ENCODE measurements around the gene AFF4. TPM values are rescaled to one million over a fixed set of nuclear protein-coding genes. Genes with fewer than 3 reads are reported as not detected.

The AFF4 gene
- total RNA-seq, 2 donors from 2014 or later: 95.2 to 142 TPM

DNA sequence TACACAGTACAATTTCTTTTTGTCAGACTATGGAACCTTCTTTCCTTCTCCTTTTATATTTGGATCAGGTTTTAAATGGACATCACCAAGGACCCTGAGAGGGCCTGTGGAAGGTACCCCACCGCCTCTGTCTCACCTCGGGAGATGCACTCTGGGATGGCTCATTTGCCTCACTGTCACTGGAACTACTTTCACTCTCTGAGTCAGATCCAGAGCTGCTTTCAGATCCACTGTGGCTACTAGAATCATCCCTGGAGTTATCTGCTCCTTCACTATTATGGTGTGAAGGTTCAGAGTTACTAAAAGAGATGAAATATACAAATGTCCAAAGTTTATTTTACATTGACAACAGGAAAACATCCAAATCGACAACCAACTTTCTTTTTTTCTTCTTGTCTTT lies 65.3 kb downstream of the AFF4 start:
- peaks cover 39% of the 10 kb centered on the region for H3K36me3 ChIP-seq
- no peaks in the 10 kb centered on the region for H3K27me3 ChIP-seq (replicated peaks; ENCODE audit: insufficient read depth)
- no peak for ATAC-seq (ENCODE audit: insufficient number of reproducible peaks, low FRiP score, low read depth)
- no peak for DNase-seq (ENCODE audit: low spot score)
- no peak overlapping the region for H3K27ac ChIP-seq
- H3K4me3 ChIP-seq: no peak overlapping the region
- no peaks in the 10 kb centered on the region for H3K9me3 ChIP-seq
- peaks cover 0 to 6% of the 10 kb centered on the region in 2 donors for H3K4me1 ChIP-seq (ENCODE audit: control insufficient read depth in 1 of 2, low read depth in 2 of 2)
- TF ChIP-seq, protein P1, sequence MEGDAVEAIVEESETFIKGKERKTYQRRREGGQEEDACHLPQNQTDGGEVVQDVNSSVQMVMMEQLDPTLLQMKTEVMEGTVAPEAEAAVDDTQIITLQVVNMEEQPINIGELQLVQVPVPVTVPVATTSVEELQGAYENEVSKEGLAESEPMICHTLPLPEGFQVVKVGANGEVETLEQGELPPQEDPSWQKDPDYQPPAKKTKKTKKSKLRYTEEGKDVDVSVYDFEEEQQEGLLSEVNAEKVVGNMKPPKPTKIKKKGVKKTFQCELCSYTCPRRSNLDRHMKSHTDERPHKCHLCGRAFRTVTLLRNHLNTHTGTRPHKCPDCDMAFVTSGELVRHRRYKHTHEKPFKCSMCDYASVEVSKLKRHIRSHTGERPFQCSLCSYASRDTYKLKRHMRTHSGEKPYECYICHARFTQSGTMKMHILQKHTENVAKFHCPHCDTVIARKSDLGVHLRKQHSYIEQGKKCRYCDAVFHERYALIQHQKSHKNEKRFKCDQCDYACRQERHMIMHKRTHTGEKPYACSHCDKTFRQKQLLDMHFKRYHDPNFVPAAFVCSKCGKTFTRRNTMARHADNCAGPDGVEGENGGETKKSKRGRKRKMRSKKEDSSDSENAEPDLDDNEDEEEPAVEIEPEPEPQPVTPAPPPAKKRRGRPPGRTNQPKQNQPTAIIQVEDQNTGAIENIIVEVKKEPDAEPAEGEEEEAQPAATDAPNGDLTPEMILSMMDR (IDR thresholded peaks at IDR 0.05): no peak

DNA sequence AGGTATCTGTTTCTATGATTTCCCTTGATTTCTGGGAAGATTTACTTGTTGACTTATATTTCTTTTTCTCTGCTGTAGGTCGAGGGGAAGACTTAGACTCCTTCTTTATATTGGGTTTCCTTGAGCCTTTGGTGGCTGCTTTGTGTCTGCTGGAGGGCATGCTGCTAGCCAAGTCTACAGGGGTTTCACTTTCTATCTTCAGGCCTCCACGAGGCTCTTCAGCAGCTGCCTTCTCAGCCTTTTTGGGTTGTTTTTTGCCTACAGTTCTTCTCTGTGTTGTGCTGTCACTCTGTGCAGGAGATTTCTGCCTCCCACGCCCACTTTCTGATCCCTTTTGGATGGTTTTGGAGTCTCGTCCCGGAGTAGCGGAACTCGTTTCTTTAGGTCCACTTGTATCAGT lies 66.7 kb downstream of the AFF4 start:
- peaks cover 46% of the 10 kb centered on the region for H3K36me3 ChIP-seq
- no peak for ATAC-seq (ENCODE audit: insufficient number of reproducible peaks, low FRiP score, low read depth)

DNA sequence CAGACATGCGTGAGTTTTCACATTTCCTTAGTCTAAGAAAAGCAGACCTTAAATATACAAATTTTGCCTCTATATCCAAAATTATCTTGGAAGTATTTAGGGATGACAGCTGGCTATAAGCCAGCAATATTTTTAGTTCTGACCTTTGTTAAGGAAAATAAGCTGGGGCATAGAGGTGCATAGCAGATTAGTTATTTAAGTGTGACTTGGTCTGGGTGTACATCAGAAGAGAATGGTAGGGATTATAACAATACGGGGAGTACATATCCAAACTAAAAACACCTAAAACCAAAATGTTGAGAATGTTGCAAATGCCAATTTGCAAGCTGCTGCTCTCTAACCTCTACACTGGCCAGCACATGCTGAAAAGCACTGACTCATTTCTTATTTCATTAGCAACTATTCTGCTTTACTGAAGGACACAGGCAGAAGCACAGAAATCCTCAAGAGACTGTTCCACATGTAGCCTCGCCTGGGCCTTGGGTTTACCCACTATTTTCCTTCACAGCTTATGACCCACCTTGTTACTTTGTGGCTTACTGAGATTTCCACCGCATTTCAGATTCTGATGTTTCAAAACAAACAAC lies 67.6 kb downstream of the AFF4 start:
- Histone ChIP-seq H3K9me3 (no peaks in the 10 kb centered on the region), H3K4me3 (no peak overlapping the region), H3K27ac (no peak overlapping the region), H3K36me3 (peaks cover 46% of the 10 kb centered on the region), H3K27me3 (replicated peaks; ENCODE audit: insufficient read depth) (no peaks in the 10 kb centered on the region), H3K4me1 (ENCODE audit: control insufficient read depth in 1 of 2, low read depth in 2 of 2) (peaks cover 0 to 6% of the 10 kb centered on the region in 2 donors)
- TF ChIP-seq, protein P1 (IDR thresholded peaks at IDR 0.05): no peak
- DNase-seq (ENCODE audit: low spot score) (no peak), ATAC-seq (ENCODE audit: insufficient number of reproducible peaks, low FRiP score, low read depth) (no peak)

More for the DNA sequence above, 66.7 kb downstream of the AFF4 start:
- Histone ChIP-seq H3K4me1 (ENCODE audit: control insufficient read depth in 1 of 2, low read depth in 2 of 2) (peaks cover 0 to 6% of the 10 kb centered on the region in 2 donors), H3K27me3 (replicated peaks; ENCODE audit: insufficient read depth) (no peaks in the 10 kb centered on the region), H3K9me3 (no peaks in the 10 kb centered on the region), H3K4me3 (no peak overlapping the region), H3K27ac (no peak overlapping the region)
- DNase-seq (ENCODE audit: low spot score): no peak
- TF ChIP-seq, protein P1 (IDR thresholded peaks at IDR 0.05): no peak

DNA sequence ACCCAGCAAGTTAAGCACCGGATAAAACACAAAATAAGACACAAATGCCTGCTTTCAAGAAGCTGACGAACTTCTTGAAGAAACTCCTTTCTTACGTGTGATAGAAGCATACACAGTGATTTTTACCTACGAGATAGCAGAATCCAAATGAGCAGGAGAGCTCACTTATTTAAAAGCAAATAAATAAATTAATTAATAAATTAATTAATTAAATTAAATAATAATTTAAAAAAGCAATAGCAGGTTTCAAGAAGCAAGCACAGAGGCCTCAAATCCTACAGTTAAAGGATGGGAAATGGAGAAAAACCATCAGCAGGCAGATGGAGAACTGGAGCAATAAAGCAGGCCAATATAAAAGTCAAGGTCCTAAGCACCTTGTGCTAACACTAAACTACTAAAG lies 72.6 kb downstream of the AFF4 start:
- no peak for ATAC-seq (ENCODE audit: insufficient number of reproducible peaks, low FRiP score, low read depth)
- peaks cover 0 to 4% of the 10 kb centered on the region in 2 donors for H3K4me1 ChIP-seq (ENCODE audit: control insufficient read depth in 1 of 2, low read depth in 2 of 2)
- no peak for DNase-seq (ENCODE audit: low spot score)
- TF ChIP-seq, protein P1 (IDR thresholded peaks at IDR 0.05): no peak
- no peaks in the 10 kb centered on the region for H3K9me3 ChIP-seq
- H3K27me3 ChIP-seq (replicated peaks; ENCODE audit: insufficient read depth): no peaks in the 10 kb centered on the region
- no peak overlapping the region for H3K27ac ChIP-seq
- H3K4me3 ChIP-seq: no peak overlapping the region
- peaks cover 45% of the 10 kb centered on the region for H3K36me3 ChIP-seq

DNA sequence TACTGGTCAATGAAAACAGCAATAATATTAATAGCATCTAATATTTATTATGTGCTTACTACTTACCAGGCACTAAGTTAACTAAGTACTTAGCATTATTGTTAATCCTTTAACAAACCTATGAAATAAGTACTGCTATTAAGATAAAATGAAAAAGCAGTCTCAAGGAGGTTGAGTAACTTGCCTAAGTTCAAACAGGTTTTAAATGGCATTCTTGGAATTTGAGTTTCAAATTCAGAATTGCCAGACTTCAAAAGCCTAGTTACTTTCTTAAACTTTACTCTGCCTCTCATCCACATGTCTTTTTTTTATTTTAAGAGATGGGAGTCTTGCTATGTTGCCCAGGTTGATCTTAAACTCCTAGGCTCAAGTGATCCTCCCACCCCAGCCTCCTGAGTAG lies 73.9 kb downstream of the AFF4 start:
- peaks cover 39% of the 10 kb centered on the region for H3K36me3 ChIP-seq
- DNase-seq (ENCODE audit: low spot score): no peak

More for the DNA sequence above, 73.9 kb downstream of the AFF4 start:
- Histone ChIP-seq H3K27ac (no peak overlapping the region), H3K4me3 (no peak overlapping the region), H3K9me3 (no peaks in the 10 kb centered on the region), H3K4me1 (ENCODE audit: control insufficient read depth in 1 of 2, low read depth in 2 of 2) (no peaks in the 10 kb centered on the region), H3K27me3 (replicated peaks; ENCODE audit: insufficient read depth) (no peaks in the 10 kb centered on the region)
- ATAC-seq (ENCODE audit: insufficient number of reproducible peaks, low FRiP score, low read depth): no peak
- TF ChIP-seq, protein P1 (IDR thresholded peaks at IDR 0.05): no peak
